GM12891 (cell line): ENCODE data around the gene EPB41L1.

Source experiments
- POLR2A ChIP-seq: IDR thresholded peaks from 2 replicates; pipeline ENCODE4 v1.6.1; 2011; ENCODE audit warnings: low read depth, low read length, control low read depth
- POLR2AphosphoS5 ChIP-seq: IDR thresholded peaks from 2 replicates; pipeline ENCODE4 v1.6.1; 2011; ENCODE audit warnings: low read depth, low read length, control low read depth

- no peak for TF ChIP-seq POLR2A
- no peak for TF ChIP-seq POLR2AphosphoS5
These were observed 37.6 kb upstream of the EPB41L1 start for GRCh38 chr20:36116807-36117441.
